Measurements from ENCODE around the gene PSMD1. TPM values are rescaled to one million over a fixed set of nuclear protein-coding genes. Genes with fewer than 3 reads are reported as not detected.
"Not testable (repeated sequence)": the region's sequence is repeated elsewhere in the genome, so short reads cannot be mapped to it uniquely, and the experiment has no call there.

PSMD1 gene
- 100 to 1,000 TPM in 2 of 4 donors, 10 to 100 TPM in 2; 91.7 to 103 (median 98.7) TPM for polyA plus RNA-seq (ENCODE audit: insufficient read length in 4 of 4)

DNA sequence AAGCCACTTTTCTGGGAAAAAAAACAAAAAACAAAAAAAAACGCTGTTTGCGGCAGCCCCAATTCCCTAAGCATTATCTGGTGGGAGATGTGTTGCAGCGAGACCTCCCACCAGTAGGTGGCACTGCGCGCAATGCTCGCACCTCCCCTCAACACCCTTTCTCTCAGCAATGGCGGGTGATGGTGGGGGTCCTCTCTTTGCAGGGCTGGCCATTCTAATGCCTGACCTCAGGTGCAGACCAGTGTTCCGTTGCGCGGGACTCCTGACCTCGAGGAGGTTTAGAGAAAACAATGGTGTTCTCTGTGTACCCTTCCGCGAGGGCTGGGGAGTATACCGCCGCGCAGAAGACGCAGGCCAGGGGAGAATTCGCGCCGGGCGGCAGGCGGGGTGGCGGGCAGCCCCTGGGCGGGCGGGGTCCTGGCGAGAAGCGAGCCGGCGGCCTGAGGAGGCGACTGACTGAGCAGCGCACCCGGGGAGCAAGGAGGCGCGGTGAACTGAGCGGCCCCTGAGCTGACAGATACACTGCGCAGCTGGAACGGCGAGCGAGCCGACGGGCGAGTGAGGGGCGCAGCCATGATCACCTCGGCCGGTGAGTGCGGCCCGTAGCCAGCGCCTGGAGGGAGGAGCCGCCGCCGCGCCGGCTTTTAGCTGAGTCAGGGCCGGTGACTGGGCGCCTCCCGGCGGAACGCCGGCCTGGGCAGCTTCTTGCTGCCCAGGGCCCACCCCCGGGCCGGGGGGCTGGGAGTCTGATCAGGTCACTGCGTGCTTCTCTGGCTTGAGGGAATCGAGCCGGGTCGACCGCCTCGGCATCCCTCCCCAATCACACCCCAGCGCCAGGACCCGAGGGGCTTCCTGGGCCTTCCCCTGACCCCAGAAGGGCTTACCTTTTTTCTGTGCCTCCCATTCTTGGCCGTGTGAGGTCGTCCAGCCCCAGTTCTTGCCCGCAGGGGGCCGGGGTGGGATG lies at the start of gene PSMD1:
TSS of gene PSMD1 (plus strand) at position 415 of the 964 bp plus-strand sequence. CDS start at position 574, 159 bp downstream.
- peak; percentile 85 to 98 (median 89) for DNase-seq (ENCODE audit: low read depth in 4 of 4, low spot score in 3 of 4)

DNA sequence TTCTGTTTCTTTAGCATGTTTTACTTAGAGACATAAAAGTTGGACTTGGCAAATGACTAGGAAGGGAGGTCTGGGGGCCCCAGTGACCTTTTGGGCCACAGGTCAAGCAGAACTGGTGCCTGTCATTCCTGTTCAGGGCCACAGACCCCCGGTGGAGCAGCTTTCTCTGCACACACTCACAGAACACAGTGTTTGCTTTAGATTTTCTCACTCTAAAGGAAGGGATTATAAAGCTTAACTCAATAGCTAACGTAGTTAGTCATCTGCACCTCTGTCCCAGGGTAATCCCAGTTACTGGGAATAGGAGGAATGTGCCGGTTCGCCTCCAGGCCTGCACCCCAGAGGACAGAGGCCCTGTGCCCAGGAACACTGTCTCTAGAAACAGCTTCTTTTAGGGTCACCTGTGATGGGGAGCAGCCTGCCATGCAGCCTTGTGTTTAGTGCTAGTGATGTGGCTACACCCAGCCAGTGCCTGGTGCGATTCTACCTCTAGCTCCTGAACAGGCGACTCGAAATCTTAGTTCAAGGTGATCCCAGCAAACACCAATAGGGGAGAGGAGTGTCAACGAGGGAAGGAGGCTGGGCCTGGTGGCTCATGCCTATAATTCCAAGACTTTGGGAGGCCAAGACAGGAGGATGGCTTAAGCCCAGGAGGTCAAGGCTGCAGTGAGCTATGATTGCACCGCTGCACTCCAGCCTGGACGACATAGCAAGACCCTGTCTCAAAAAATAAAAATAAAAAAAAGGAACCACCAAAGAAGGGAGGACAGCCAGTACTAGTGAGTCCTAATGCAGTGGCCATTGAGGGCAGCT lies 49.2 kb upstream of the PSMD1 start:
- no peak for DNase-seq (ENCODE audit: low read depth in 4 of 4, low spot score in 3 of 4)

GRCh38 chr2:231008131-231008530 lies 48.5 kb upstream of the PSMD1 start:
- DNase-seq (ENCODE audit: low read depth in 4 of 4, low spot score in 3 of 4) = no peak

DNA sequence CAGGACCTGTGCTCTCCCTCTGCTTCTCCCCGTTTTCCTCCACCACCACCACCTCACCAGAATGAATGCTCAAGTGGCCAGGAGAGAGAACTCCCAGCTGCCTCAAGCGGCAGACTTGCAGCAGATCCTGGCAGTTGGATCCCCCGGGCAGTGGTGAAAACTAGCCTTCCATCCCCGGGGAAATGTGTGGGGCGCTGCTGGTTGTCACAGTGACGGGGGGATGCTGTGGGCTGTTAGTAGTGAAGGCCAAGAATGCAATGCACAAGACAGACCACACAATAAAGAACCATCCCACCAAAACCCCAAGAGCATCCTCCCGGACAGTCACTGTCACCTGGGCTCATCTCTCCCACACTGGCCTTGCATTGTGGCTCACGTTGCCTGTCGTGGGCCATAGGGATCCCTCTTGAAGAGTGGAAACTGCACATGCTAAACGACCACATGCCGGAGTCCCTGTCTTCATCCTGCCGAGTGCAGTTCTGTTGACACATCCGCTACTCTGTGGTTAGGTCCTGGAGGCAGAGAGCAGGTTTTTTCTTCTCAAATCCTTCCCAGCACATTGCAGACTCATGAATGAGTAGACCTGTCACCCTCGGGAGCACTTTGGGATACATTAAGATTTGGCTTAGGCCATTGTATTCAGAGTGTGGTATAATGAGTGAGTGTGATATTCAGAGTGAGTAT lies 47.3 kb upstream of the PSMD1 start:
- no peak for DNase-seq (ENCODE audit: low read depth in 4 of 4, low spot score in 3 of 4)

DNA sequence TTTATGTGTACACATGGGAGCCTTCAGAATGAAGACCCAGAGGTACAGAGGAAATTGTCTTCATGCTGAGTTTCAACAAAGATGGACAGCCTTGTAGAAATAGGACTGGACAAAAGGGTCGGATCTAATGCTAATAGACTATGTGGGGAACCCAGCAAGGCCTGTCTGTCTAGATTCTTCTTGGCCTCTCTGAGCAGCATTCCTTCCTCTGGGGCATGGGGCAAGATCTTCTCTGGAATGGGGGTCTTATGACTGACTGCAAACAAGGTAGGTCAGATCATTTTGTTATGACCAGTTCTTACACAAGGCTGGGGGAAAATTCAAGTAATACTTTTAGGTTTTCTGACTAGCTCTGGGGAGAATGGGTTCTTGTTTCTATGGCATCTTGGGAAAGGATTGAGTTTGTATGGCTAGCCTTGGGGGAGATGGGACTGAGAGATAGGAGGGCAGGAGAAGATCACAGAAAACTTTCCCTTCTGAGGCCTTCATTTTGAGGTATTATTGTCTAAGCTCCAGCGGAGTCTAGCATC lies 46.4 kb upstream of the PSMD1 start:
- no peak for DNase-seq (ENCODE audit: low read depth in 4 of 4, low spot score in 3 of 4)

DNA sequence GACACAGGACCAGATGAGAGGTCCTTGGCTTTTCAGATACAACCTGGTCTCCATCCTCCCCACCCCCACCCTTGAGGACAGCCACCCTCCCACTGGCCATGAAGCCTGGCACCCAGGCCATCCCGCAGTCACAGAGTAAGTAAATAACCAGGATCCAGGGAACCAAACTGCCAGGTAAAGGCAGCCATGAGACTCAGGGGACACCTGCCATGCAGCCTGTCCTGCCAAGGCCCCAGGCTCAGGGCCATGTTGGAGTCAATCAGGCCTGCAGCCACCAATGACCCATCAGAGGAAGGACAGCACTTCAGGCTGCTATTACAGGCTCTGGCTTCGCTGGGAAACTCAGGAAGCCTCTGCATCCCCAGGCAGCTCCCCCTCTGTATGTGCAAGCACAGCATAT lies 45.1 kb upstream of the PSMD1 start:
- DNase-seq (ENCODE audit: low read depth in 4 of 4, low spot score in 3 of 4) = no peak

GRCh38 chr2:231012463-231012862 lies 44.2 kb upstream of the PSMD1 start:
- no peak for DNase-seq (ENCODE audit: low read depth in 4 of 4, low spot score in 3 of 4)

GRCh38 chr2:231013820-231014219 lies 42.8 kb upstream of the PSMD1 start:
- DNase-seq (ENCODE audit: low read depth in 4 of 4, low spot score in 3 of 4) = no peak

DNA sequence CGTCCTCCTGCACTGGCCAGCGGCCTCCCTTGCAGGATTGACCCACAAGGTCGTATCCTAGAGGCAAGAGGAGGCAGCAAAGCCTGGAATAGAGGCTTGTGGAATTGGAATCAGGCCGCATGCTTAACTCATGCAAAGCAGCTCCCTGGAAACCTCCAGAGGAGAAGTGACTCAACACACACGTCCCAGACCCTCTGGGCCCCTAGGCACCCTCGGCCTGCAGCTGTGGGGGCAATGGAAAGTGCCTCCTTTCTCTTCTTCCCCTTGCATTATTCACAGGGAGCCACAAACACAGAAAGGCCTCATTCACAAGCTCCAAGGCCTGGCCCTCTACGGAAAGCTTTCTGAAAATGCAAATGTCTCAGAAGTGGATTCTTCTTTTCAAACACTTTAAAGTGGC lies 41.2 kb upstream of the PSMD1 start:
- no peak for DNase-seq (ENCODE audit: low read depth in 4 of 4, low spot score in 3 of 4)

GRCh38 chr2:231015926-231016325 lies 40.7 kb upstream of the PSMD1 start:
- DNase-seq (ENCODE audit: low read depth in 4 of 4, low spot score in 3 of 4) = no peak

DNA sequence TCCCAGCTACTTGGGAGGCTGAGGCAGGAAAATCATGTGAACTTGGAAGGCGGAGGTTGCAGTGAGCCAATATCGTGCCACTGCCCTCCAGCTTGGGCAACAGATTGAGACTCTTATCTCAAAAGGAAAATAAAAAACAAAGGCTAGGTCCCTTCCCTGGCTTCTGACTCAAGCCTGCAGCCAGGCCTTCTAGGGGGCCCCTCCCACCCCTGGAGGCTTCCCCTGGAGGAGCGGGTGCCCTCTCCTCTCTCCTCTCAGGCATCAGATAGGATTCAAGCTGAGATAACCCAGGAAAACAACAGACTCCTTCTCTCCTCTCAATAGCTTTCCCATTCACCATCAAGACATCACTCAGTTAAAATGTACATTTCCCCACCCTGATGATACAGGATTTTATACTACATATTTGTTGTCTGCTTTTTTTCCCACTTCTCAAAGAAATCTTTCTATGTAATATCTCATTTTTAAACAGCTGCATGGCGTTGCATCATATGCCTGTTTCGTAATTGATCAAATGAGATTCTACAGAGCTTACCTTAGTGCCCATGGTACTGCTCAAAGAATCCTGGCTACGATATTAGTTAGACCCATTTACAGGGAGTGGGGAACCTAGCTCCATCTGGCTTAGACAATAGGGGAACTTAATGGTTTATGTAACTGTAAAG lies 40.0 kb upstream of the PSMD1 start:
- DNase-seq (ENCODE audit: low read depth in 4 of 4, low spot score in 3 of 4) = no peak

DNA sequence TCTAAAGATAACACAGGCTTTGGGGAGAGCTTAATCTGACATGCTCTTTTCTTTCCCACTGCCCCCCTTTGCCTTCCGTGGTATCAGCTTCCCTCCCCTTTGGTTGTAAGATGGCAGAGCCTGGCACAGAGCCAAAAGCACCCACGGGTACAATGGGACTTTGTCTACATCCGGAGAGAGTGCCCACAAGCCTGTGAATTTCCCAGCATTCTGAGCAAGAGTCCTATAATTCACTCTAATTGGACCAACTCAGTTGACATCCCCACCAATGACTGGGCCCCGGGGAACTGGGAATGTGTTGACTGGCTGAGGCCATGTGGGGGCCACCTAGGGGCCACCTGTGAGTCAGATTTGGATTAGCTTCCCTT lies 39.5 kb upstream of the PSMD1 start:
- no peak for DNase-seq (ENCODE audit: low read depth in 4 of 4, low spot score in 3 of 4)

DNA sequence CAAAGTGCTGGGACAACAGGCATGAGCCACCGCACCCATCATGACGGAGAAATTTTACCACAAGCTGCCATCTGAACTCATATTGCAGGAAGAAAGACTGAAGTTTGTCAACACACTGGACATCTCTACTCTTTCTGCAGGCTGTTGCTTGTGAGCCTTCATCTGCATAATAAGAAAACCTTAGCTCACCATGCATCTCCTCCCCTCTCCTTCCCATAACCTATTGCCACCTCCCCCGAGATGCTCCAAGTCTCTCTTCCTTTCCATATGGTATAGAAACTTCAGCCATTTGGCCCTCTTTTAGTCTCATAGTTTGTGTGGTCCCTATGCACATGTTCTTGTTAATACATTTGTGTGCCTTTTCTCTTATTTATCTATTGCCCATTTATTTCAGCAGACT lies 38.5 kb upstream of the PSMD1 start:
- DNase-seq (ENCODE audit: low read depth in 4 of 4, low spot score in 3 of 4) = no peak

DNA sequence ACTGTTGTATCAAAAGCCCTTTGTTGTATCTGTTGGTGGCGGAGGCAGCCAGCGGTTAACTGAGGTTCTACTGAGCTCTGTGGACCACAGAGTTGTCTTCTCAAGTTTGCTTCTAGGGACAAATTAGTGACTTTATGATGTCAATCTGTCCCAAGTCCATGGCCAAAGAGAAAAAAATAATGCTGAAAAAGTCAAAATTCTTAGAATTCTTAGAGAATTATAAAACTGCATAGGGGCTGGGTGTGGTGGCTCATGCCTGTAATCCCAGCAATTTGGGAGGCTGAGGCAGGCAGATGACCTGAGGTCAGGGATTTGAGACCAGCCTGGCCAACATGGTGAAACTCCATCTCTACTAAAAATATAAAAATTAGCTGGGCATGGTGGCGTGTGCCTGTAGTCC lies 31.6 kb upstream of the PSMD1 start:
- not testable (repeated sequence) for DNase-seq (ENCODE audit: low read depth in 4 of 4, low spot score in 3 of 4)

- DNase-seq (ENCODE audit: low read depth in 4 of 4, low spot score in 3 of 4) = no peak
Measured at GRCh38 chr2:231028889-231029288, 27.8 kb upstream of the PSMD1 start.

DNA sequence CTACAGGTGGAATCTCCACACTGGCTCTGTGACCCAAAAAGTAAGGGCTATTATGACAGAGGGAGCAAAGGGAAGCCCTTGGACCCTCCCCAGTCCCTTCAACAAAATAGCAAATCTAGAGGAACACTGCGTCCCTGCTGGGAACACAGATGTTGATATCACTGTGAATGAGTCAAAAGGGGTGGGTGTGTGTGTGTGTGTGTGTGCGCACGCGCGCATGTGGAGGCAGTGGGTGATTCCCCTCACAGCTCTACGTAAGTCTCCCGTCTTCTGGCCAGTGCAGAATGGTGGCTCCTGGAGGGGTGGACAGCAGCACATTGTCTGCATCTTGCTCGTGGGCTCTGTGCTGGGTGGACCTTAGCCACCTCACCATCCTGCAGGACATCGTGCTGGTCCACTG lies 27.1 kb upstream of the PSMD1 start:
- no peak for DNase-seq (ENCODE audit: low read depth in 4 of 4, low spot score in 3 of 4)

DNA sequence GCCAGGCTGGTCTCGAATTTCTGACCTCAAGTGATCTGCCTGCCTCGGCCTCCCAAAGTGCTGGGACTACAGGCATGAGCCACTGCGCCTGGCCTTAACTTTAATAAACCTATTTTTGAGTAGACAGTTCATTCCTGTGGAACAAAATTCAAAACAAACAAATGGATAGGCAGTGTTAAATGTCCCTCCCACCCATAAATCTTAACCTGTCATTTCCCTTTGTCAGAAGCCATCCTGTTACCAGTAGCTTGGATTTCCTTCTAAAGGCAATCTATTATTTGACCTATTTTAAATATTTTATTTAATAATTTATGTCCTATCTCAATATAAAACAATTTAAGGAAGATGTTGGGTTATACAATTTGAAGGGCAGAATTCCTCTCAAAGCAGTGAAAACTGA lies 25.9 kb upstream of the PSMD1 start:
- no peak for DNase-seq (ENCODE audit: low read depth in 4 of 4, low spot score in 3 of 4)

GRCh38 chr2:231032575-231033140 lies 24.0 kb upstream of the PSMD1 start:
- no peak for DNase-seq (ENCODE audit: low read depth in 4 of 4, low spot score in 3 of 4)

DNA sequence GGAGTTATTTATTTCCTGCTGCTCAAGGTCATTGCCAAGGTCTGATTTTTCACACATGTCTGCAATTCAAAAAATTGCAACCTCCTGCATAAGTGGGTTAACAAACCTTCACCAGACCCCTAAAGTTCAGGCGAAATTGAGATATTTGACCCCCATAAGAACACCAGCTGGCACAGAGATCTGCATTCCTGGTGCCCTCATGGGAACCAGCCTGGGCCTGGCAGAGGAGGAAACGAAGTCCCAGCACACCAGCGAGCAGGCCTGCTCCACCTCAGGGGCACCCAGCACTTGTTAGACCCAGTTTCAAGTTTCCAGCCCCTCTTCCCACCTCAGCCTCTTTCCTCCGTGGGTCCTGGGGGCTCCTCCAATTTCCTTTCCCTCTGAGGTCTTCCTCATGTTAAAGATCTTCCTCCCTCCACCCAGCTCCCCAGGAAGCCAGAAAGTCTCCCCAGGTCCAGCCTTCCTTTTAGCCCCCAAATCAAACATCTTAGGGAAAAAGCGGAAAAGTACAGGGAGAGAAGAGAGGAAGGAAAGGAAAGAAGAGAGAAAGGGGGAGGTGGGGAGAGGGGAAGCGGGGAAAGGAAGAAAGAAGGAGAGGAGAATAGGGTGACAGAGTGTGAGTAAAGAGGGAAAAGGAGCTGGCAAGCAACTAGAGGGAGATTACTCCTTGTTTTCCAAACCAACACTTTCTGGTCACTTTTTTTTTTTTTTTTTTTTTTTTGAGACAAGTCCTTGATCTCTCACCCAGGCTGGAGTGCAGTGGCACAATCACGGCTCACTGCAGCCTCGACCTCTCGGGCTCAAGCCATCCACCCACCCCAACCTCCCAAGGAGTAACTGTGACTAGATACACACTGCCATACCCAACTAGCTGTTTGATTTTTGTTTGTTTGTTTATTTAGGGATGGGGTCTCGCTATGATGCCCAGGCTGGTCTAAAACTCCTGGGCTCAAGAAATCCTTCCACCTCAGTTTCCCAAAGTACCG lies 23.2 kb upstream of the PSMD1 start:
- no peak for DNase-seq (ENCODE audit: low read depth in 4 of 4, low spot score in 3 of 4)

All from right renal pelvis (tissue), 4 donors.